ENCODE data around the gene CD27.
A peak's percentile ranks its signal among the peaks of the same experiment; 100 is the strongest.
"Not testable (repeated sequence)": the region's sequence is repeated elsewhere in the genome, so short reads cannot be mapped to it uniquely, and the experiment has no call there.

Gene CD27

GRCh38 chr12:6461401-6462233 lies 16.9 kb downstream of the CD27 start:
- DNase-seq = peak; percentile 57 to 63

- DNase-seq = peak in 1 of 2 experiments; percentile 33
Observed at GRCh38 chr12:6462234-6462995, 17.7 kb downstream of the CD27 start.

DNA sequence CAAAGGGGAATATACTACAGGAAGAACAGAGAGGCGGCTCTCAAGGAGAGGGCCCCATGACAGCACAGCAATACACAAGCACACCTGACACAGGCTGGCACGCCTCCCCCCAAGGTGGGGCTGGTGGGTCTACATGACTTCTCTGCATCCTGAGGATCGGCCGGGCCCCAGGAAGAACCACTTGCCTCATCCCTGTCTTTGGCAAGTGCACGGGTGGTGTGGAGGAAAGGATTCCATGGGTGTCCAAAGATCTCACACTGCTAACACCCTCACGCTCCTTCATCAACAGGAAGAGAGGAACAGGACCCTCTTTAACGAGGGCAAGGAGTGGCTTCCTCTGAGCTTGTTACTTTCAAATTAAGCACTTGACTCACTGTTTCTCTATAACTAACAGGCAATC lies 18.5 kb downstream of the CD27 start:
- no peak for DNase-seq

GRCh38 chr12:6463858-6464257 lies 19.1 kb downstream of the CD27 start:
- no peak for DNase-seq

DNA sequence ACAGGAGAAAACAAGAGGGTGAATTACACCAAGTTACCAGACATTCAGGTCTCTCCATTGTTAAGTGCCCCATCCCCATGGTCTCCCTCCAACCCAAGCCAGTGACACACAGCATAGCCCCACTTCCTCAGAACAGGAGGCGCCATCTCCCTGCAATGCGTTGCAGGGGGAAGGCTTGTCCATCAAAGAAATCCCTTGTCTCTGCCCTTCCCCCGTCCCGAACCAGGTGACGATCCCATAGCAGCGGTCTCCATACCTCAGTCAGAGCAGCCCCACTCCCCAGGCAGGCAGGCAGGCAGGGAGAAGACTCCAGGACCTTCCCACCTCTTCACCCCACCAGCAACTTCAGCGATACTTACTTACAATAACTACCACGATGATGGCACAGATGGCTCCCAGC lies 19.8 kb downstream of the CD27 start:
- no peak for DNase-seq

DNA sequence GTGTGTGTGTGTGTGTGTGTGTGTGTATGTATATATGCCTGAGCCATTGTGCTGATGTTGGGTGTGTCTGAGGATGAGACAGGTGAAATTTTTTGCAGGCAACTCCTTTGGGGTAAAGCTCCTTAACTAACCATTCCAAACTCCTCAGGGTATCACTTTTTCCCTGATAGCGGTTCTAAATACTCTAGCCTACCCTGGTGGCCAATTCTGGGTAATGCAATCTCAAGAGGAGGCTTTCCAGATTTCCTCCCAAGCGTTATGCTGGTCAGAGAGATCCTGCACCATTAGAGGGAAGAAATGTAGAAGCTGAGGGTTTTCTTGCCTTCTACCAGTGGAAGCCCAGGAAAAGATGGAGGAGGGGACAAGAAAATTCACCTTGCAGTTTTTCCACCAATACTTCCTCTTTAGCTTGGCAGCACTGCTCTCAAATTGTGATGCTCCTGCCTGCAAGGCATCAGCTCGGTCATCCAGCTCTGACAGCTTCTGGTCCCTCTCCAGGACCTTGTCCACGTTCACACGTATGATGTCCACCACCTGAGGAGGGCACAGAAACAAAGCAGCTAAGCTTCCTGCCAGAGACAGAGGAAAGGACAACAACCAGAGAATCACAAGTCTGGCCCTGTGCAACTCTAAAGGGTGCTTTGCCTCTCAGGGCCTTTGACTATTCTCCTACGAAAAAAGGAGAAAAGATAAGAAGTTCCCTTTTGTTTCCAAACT lies 20.9 kb downstream of the CD27 start:
- no peak for DNase-seq

- DNase-seq = no peak
Observed at GRCh38 chr12:6466184-6466573, 21.4 kb downstream of the CD27 start.

DNA sequence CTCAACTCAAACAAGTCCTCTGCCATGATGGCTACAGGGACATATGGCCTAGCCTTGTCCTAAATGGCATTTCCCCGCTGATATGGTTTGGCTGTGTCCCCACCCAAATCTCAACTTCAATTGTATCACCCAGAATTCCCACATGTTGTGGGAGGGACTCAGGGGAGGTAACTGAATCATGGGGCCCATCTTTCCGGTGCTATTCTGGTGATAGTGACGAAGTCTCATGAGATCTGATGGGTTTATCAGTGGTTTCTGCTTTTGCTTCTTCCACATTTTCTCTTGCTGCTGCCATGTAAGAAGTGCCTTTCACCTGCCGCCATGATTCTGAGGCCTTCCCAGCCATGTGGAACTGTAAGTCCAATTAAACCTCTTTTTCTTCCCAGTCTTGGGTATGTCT lies 22.0 kb downstream of the CD27 start:
- DNase-seq = not testable (repeated sequence)

- not testable (repeated sequence) for DNase-seq
Observed at GRCh38 chr12:6467571-6468282, 23.0 kb downstream of the CD27 start.

- no peak for DNase-seq
Observed at GRCh38 chr12:6468283-6468575, 23.5 kb downstream of the CD27 start.

DNA sequence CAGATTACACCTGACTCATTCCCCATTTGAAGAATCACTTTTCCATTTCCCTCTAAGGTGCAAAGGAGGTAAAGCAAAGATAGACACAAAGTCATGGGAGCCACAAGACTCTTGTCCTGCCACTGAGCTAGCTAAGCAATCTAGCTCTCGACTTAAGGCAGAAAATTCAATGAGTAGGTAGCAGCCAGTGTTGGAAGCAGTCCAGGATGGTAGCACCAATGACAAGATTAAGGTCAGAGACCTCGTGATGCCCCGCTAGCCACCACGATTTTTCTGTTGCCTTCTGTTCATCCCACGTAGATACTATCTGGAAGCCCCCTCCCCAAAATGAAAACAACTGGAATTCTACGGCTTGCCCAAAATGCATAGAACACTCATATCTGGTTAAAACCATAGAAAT lies 24.3 kb downstream of the CD27 start:
- DNase-seq = no peak

DNA sequence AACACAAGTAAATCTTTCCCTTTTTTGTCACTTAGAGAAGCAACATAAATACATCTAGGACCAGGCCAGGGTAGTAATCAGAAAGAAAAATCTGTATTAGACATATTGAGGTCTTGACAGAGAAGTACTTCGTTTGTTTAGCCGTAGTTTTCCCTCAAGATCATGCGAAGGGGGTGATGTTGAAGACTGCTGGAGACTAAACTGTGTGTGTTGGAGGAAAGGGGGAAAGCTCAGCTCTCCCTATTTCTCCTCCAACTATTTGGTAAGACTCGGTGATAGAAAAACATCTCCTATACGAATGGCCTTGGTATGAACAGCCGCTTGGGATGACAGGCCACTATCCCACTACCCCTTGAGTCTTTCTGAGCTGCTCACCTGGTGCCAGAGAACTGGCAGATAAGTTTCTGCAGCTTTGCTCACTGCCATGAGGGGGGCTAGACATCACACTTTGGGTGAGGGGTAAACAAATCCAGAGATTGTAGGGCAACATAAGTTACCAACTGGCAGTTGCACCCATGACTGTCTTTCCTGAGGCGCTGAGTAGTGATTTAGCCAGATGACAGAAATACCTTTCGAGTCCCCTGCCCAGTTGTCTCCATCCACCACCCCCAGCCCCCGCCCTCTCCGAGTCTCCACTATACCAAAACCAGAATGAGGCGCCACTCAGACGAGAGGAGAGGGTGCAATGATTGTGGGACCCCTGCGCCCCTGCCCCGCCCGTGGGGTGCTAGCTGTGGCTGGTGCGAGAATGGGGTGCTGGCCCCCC lies 25.0 kb downstream of the CD27 start:
- no peak for DNase-seq

GRCh38 chr12:6470375-6471163 lies 25.8 kb downstream of the CD27 start, which contains the start of gene VAMP1:
Gene VAMP1, minus strand, starts transcription at chr12:6470677. Its CDS starts 146 bp downstream, at chr12:6470531.
- peak; percentile 97 for DNase-seq

GRCh38 chr12:6471989-6472360 lies 27.2 kb downstream of the CD27 start:
- DNase-seq = no peak

- DNase-seq = no peak
Observed at GRCh38 chr12:6472491-6472890, 27.7 kb downstream of the CD27 start.

GRCh38 chr12:6475233-6475975 lies 30.6 kb downstream of the CD27 start:
- DNase-seq = not testable (repeated sequence)

DNA sequence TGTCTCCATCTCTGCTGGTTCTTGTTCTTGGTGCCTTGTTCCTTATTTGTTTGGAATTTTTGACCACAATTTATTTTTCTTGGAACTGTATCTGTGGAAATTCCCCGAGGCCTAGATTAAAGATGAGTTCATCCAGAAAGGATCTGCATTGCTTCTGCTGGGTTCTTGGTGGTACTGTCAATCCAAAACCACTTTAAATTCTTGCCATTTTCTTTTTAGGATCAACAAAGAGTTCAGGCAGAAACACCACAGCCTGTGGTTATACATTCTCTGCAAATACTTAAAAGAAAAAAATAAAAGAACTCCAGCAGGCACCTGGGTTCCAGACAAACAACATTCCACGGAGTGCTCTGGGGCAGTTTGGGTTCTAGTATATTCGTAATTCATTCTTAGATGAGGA lies 31.7 kb downstream of the CD27 start:
- DNase-seq = no peak

DNA sequence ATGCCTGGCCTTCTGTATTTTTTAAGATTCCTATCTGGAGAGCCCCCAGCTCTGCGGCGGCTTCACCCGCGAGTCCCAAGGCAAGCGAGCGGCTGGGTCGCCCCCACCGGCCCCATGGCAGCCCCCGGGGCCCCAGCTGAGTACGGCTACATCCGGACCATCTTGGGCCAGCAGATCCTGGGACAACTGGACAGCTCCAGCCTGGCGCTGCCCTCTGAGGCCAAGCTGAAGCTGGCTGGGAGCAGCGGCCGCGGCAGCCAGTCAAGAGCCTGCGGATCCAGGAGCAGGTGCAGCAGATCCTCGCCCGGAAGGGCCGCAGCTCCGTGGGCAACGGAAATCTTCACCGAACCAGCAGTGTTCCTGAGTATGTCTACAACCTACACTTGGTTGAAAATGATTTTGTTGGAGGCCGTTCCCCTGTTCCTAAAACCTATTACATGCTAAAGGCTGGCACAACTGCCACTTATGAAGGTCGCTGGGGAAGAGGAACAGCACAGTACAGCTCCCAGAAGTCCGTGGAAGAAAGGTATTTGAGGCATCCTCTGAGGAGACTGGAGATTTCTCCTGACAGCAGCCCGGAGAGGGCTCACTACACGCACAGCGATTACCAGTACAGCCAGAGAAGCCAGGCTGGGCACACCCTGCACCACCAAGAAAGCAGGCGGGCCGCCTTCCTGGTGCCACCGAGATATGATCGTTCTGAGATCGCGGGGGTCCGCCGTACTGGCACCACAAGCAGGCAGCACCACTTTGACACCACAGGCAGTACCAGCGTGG lies 33.0 kb downstream of the CD27 start:
- not testable (repeated sequence) for DNase-seq

DNA sequence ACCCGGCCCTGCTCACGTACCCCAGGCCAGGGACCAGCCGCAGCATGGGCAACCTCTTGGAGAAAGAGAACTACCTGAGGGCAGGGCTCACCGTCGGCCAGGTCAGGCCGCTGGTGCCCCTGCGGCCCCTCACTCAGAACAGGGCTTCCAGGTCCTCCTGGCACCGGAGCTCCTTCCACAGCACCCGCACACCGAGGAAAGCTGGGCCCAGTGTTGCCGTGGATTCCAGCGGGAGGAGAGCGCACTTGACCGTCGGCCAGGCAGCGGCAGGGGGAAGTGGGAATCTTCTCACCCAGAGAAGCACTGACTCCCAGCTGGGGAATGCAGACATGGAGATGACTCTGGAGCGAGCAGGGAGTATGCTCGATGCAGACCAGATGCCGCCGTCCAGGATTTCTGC lies 33.7 kb downstream of the CD27 start:
- no peak for DNase-seq

DNA sequence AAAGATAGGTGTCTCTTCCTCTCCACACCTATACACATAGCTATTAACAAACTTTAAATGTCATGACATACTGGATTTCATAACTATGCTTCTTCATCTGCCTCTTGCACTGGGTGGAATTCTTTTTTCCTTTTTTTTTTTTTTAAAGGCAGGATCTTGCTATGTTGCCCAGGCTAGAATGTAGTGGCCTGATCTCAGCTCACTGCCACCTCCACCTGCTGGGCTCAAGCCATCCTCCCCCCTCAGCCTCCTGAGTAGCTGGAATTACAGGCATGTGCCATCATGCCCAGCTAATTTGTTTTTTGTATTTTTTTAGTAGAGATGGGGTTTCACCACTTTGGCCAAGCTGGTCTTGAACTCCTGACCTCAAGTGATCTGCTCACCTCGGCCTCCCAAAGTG lies 43.5 kb downstream of the CD27 start:
- DNase-seq = no peak

Data from activated CD4-positive, alpha-beta T cell treated with anti-CD3 and anti-CD28 coated beads, Interleukin-2, amount 50 U/mL, for 4 hours (primary cell).